Stimulated activated CD8-positive, alpha-beta memory T cell treated with anti-CD3 and anti-CD28 coated beads, Interleukin-12 subunit alpha, Interleukin-12 subunit beta, amount 100 ng/mL, for 24 hours (primary cell): ENCODE results near the gene SHH.
"Not testable (repeated sequence)": the region's sequence is repeated elsewhere in the genome, so short reads cannot be mapped to it uniquely, and the experiment has no call there.

ENCODE experiments used
- DNase-seq: peaks from one replicate; pipeline ENCODE4 v3.0.0-alpha.2; 2020; ENCODE audit errors: extremely low read depth

The SHH gene

GRCh38 chr7:155819186-155819585 lies 6.9 kb upstream of the SHH start:
- DNase-seq, result no peak

DNA sequence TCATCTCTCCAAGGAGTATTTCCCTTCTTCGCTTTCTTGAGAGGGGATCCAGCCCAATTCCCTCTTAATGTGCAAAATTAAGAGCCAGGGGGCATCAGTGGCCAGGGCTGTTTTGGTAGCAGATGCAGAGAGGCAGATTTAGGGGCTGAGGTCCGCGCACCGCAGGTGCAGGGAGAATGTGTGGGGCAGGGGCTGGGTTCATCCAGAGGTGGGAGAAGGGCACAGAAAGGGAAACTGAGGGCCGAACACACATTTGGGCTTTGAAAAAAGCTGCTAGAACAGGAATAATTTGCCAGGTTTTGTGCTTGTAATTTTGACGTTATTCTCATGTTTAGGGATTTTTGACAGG lies 6.5 kb upstream of the SHH start:
- DNase-seq, result no peak

DNA sequence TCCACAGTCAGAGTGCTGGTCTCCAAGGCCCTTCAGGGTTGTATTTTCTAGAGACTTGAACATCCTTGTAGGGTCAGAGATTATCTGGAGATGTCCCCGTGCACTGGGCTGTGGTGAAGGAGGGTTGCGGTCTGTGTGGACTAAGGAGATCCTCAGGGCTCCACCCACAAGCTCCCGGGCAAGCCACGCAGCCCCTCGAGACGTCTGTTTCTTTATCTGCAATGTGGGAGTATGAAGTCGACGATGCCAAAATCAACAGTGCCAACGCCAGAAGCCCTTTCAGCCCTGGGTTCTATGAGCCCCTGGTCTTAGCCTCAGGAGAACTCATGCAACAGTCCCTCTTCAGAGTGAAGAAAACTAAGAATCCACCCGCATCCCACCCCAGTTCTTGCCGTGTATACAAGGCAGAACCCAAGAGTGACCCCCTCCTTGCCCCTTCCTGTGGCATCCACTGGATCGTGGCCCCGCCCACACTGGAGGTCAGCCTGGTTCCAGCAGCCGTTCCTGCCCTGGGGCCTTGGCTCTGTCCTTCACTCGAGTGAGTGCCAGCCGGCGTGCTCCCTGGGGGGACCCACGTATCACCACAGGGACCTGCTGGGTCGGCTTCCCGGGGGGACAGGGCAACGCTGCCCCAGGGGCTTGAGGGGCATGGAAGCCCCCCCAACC lies 6.0 kb upstream of the SHH start:
- DNase-seq, result no peak

DNA sequence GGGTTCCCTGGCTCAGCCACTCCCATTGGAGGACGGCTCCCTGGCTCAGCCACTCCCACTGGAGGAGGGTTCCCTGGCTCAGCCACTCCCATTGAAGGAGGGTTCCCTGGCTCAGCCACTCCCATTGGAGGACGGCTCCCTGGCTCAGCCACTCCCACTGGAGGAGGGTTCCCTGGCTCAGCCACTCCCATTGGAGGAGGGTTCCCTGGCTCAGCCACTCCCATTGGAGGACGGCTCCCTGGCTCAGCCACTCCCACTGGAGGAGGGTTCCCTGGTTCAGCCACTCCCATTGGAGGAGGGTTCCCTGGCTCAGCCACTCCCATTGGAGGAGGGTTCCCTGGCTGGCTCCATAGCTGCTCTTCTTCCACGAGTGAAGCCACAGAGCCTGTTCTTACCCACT lies 5.3 kb upstream of the SHH start:
- DNase-seq, result not testable (repeated sequence)

GRCh38 chr7:155816996-155817395 lies 4.7 kb upstream of the SHH start:
- no peak for DNase-seq

GRCh38 chr7:155816192-155816508 lies 3.9 kb upstream of the SHH start:
- DNase-seq, result no peak

GRCh38 chr7:155815332-155816191 lies 3.3 kb upstream of the SHH start:
- DNase-seq, result peak; percentile 39

GRCh38 chr7:155814316-155815276 lies 2.3 kb upstream of the SHH start:
- no peak for DNase-seq

DNA sequence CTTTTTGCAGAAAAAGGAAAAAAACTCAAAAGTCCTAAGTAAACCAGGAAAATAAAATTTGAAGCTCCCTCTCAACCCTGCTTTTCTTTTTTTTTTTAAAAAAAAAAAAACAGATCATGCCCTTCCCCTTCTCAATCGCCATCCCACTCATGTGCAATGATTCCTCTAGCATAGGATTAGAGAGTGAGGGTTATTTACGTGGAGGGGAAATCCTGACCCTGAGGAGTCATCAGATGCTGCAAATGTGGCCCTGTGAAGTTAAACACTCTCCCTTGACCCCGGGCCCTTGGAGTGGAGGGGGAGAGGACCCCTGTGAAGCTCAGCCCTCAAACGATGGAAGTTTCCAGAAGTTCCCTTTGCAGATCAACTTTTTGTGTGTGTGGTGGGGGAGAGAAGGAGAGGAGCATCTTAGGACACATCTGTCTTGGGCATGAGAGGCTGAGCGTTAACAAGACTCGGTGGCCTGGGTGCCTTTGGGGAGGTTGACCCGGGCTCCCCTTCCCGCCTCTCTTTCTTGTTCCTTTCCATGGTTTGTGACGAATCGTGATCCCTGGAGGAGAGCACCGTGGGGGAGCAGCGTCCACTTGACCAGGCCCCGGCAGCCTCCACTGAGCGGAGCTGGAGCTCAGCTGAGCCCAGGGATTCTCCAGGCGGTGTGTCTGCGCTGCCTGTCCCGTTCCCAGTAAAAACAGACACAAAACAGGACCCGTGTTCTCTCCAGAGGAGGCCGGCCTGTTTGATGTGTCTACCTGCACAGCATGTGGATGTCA lies 1.5 kb upstream of the SHH start:
- DNase-seq, result no peak

DNA sequence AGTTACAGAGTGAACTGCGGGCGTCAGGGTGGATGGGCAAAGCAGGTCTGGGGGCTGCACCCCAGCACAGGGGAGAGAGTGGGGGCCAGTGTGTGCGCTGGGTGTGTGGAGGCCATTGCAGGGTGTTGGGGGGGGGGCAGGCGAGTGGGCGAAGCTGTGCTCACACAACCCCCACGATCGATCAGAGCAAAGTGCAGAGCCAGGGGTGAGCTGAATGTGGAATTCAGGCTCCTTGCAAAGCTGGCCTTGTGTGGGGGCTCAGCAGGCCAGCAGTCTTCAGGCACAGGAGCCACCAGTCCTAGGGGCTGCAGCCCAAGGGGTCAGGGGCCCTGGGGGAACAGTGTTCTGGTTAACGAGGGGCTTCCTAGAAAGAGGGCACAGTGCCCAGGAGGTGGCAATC lies 862 bp upstream of the SHH start:
- DNase-seq, result no peak

GRCh38 chr7:155811560-155811894 lies 736 bp downstream of the SHH start:
- no peak for DNase-seq

DNA sequence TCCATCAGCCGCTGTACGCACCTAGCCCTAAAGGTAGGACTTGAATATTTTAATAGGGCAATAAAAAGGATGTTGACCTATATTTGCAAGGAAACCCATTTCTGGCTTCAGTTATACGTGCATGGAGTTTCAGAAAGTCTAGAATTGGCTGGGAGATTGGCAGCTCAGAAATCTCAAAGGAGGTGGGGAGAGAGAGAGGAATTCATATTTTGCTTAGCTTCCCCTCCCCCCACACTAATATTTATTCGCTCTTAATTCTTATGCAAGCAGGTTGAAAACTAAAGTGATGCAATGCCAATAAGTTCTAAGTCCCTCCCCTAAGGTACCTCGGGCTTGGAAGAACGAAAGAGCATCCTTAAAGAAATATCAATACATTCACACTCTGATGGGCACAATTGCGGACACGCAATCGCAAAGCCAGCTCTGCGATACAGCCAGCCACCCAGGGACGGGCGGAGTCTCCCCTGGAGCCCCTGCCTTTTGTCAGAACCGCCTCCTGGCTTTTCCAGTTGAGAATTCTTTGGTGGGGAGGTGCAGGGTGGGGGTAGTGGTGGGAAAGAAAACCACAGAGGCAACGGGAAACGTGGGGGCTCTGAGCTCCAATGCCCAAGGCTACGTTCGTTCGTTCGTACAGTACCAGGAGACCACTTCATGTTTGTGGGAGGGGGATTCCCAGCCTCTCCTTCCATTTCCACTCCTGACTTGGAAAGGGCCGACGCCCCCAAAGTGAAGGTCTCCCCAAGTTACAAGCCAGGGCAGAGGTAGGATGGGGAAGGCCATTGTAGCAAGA lies 1.3 kb downstream of the SHH start:
- no peak for DNase-seq

- no peak for DNase-seq
These were observed 2.1 kb downstream of the SHH start for GRCh38 chr7:155809947-155810769.

- DNase-seq, result no peak
These were observed 2.8 kb downstream of the SHH start for GRCh38 chr7:155809332-155809946.

DNA sequence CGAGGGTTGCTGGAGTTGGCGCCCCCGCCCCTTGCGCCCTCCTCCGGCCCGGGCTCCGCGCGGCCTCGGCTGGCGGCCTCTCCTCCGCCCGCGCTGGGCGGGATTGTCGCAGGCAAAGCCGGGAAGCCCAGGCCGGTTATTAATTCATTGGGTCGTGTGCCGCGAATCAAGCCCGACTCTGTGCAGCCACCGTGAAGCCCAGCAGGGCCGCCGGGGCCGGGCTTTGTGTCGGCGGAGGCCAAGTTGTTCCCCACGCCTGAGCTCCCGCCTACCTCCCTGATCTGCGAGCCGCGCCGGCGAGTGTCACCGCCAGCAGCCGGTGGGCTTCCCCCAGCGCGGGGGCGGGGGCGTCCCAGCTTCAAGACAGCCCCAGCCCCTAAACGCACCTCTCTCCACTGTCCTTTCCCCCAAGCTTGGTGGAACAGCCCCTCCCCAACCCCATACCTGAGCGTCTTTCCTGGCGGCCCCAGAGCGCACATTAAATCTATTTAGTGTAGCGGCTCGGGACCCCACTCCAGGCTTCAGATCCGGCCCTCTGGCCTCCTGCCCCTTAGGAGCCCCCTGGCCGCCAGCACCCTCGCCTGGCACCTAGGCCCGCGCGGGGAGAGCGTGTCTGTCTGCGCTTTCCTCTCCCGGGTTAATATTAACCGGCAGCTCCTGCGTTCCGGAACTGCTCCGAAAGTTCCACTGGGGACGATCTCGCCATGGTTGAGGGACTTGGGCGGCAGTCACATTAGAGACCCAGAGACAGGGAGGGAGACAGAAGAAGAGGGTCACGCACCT lies 3.5 kb downstream of the SHH start:
- no peak for DNase-seq

DNA sequence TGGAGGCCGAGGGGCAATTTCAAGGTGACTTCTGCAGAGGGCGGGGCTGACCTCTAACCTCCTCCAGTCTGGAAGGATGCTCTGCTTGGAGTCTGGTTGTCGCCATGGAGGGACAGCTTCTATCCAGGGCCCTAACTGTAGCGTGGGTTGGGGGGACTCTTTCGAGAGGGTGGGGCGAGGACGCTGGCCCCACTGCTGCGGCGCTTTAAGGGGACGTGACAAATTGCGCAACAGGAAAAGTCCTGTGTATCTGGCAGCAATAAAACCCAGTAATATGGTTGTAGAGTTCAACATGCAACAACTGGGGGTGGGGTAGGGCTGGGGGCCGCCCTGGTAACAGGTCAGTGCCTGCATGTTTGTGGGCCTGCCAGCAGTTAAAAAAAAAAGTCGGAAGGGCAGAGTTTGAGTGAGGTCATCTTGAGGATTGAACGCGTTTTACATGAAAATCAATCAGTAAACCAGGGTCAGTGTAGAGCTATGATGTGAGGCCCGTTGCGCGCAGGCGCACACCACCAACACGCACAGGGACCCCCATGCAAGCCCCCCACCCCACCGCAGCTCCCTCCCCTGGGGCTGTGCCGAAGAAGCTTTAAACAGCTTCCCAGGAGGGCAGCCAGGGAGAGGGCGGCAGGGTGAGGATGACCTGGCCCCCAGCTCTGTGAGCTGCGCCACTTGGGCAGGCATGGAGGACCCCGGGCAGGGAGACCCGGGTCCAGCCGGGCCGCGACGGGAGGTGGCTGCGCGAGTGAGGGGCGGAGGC lies 4.3 kb downstream of the SHH start:
- no peak for DNase-seq

DNA sequence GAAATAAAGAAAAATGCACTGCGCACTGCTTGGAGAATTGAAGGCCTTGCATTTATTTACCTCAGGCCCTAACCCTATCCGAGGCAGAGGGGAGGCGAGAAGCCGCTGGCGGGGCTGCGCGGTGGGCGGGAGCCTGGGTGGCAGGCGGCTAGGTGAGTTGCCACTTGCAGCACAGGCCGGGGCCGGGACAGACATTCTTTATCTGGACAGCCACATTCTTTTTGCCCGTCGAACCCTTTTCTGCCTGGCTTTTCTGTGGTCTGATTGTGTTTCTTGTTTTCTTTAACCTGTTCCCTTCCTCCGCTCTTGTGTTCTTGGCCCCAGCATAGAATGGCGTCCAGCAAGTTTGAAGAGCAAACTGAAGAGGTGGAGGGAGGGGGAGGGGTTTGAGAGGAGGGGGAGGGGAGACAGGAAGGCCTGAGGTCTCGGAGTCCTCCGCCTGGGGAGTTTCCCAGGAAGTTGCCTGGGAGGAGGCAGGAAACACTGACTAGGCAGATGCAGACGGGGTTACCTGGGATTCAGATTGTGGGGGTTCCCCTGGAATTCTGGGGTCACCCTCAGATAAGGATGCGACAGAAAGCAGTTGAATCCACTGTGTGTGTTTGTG lies 5.1 kb downstream of the SHH start:
- no peak for DNase-seq
